HG02884 (cell line): ENCODE results near the gene ST6GALNAC2.

Experiments used
- ATAC-seq: cut with Tn5 transposase; IDR thresholded peaks from one replicate; pipeline ENCODE4 v1.9.1; 2021; ENCODE audit warnings: mild to moderate bottlenecking, moderate library complexity; ENCODE audit not compliant: unreplicated experiment

Gene ST6GALNAC2

DNA sequence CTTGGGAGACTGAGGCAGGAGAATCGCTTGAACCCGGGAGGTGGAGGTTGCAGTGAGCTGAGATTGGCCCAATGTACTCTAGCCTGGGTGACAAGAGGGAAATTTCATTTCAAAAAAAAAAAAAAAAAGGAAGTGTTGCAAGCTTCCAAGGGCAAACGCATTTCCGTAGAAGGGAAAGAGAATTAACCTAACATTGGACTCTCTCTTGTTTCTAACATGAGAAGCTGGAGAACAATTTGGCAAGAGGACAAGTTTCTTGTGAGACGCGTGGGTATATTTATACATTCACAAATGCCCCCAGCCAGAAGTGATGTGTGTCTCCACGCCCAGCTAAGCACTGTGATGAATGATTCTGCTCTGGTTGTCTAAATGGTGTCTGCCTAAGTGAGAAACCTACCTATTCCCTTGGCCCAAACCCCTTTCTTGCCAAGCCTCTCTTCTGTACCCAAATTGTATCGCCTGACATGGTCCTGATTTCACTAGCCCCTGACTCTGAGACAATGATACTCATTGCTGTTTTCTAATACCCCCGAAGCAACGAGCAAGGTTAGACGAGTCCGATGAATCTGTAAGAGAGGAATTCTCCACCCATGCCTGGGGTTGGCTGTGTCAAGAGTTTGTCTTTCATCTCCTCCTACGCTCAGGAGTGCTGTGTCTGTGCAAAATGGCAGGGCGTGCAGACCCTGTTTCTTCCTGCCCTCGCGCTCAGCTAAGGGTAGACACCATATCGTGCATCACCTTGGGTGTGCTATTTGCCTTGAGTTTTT, 14.2 kb upstream of the ST6GALNAC2 start:
- ATAC-seq: no peak

DNA sequence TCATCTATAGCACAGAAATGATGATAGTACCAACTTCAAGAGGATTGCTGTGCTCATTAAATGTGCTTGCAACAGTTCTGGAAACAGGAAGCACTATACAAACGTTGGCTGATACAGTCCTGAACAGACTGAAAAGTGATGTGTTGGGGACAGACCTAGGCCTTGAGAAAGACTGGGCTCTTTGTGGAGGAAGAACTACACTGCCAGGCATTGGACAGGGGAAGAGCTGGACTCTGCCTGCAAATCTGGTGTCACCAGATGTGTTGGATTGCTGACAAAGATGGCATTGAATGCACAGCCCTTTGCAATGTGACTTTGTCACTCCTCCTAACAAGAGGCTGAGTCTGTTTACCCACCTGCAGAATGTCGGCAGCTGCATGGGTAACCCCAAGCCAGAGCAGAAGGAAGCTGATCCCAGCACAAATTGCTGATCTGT, 12.4 kb upstream of the ST6GALNAC2 start:
- ATAC-seq: no peak

DNA sequence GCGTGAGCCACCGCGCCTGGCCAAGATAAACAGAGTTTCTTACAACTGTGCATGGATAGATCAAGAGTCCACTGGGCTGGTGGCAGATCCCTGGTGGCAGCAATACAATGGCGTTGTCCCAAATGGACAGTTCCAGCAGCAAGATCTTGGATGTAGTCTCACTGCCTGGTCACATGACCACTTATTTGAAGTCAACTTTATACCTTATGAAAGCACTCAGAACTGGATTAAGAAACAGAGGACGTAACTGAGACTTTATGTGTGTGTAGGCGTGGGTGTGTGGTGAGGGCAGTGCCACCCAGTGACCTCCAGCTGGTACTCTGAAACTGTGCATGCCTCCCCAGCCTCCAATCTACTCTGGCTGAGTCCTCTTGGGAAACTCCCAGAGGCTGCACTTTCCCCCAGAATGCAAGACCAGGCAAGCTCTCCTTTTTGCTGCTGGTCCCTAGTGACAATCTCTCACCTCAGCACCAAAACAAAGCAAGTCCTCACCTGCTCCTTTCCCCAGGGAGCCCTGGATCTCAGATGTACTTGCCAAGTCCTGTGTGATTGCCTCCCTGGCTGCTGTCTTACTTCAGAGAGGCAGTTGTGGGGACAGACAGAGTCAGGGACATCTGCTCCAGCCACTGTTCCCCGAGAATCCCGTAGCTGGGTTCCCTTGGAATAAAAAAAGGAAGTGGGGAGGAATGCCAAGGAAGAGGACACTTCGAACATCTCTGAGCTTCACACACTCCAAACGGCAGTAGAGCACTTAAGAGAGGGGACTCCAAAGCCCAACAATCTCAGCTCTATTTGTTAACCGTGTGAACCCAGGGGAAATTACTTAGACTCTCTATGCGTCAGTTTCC, 11.7 kb upstream of the ST6GALNAC2 start:
- ATAC-seq: no peak

DNA sequence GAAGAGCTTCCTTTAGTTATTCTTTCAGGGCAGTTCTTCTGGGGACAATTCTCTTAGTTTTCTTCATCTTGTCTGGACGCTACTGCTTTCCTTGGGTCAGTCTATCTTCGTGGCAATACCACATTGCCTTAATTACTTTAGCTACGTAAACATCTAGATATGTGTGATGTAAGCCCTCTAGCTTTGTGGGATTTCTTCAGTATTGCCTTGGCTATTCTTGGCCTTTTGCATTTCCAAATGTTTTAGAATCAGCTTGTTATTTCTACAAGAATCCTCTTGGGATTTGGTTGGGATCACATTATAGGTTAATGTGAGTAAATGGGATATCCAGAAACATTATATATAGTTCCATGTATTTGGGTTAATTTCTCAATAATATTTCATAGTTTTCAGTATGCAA, 9.0 kb upstream of the ST6GALNAC2 start:
- ATAC-seq: no peak

DNA sequence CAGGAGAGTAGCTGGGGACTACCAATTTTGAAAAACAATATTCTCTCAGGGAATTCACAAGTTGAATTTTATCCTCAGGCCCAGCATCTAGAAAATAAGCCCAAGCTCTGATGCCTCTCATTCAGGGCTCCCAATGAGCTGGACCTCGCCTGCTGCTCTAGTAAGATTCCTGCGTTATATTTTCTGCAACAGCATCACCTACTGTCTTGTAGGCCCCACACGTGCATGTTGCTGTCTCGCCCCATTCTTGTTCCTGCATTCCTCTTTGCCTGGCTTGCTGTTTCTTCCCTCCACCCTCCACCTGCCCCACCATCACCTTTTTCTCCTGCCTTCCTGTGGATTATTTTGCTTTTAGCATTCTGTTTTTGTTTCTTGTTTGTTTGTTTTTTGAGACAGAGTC, 8.3 kb upstream of the ST6GALNAC2 start:
- no peak for ATAC-seq

DNA sequence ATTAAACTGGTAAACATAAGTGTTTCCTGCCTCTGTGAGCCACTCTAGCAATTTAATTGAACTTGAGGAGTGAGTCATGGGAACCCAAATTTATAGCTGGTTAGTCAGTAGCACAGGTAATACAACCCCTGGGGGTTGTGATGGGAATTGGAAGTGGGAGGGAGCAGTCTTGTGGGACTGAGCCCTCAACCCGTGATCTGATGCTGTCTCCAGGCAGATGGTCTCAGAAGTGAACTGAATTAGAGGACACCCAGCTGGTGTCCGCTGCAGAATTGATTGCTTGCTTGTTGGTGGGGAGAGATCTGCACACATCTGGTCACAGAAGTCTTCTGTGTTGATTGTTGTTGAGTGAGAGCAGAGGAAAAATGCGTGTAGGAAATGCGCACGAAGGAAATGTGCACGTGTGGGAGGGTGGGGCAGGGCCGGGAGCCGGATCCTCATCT, 7.7 kb upstream of the ST6GALNAC2 start:
- no peak for ATAC-seq

DNA sequence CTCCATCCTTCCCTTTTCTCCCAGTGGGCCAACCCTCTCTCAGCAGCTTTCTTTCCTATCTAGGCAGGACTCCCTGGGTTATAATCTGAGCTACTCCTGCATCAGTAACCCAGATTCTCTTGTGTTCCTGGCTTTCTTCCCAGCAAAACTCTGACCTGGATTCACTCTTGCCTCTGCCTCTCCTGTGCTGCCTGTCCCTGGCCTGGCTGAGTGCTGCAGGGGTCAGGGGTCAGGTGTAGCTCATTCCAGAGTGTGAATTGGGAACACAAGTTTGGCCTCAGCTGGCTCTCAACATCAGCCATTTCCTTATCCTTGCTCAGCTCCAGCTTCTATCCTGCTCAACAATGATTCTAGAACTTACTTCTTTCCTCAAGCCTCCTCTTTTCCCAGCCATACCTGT, 2.5 kb upstream of the ST6GALNAC2 start:
- ATAC-seq: no peak

DNA sequence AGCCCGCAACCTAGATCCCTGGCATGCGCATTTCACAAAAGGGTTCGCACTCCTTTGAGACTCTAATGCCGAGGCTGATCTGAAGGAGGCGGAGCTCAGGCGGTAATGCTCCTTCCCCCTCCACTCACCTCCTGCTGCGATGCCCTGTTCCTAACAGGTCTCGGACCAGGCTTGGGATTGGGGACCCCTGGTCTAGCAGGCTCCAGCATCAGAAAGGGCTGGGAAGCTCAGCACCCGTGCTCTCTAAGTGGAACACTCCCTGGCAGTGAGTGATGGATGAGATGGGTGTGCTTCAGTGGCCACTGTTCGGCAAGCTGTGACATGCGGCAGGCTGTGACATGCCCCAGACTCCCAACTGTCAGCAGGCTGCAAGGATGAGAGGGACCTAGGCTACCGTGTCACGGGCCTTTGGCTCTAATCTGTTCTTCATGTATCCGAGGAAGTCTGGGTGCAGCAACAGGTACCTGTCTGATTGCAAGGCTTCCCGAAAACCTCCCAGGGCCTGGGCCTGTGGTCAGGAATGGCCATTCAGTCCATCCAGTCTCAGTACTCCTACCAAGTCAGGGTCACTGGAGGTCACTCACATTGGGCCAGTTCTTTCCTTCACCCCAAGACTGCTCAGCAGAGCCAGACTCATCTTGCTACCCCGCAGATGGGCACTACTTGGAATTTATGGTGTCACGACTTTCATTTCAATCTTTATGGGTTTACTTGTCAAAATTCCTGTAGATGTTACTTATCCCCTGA, 1.3 kb upstream of the ST6GALNAC2 start:
- no peak for ATAC-seq

DNA sequence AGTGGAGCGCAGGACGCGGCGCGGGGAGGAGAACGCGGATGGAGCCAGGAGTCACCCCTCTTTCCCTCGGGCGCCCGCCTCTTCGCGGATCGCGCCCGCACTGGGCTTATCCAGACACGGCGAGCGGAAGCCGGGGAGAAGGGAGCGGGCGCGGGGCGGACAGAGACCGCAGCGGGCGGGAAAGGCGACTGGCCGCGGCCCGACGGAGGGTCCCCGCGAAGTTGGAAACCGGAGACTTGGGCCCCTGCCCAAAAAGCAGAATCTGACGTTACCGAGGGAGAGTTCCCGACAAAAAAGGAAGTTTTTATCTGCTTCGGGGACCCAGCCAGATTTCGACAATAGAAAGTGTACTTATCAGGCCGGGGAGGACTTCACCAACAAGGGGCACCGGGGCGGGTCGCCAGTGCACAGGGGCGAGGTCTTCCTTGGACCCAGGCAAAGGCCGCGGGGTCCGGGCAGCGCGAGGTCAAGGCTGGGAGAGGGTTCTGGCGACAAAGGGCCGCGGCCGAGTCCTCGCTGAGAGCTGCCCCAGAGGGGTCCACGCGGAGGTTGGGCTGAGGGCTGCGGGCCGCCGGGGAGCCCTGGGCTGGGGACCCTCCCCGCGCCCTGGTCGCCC, 519 bp downstream of the ST6GALNAC2 start:
- ATAC-seq: no peak

DNA sequence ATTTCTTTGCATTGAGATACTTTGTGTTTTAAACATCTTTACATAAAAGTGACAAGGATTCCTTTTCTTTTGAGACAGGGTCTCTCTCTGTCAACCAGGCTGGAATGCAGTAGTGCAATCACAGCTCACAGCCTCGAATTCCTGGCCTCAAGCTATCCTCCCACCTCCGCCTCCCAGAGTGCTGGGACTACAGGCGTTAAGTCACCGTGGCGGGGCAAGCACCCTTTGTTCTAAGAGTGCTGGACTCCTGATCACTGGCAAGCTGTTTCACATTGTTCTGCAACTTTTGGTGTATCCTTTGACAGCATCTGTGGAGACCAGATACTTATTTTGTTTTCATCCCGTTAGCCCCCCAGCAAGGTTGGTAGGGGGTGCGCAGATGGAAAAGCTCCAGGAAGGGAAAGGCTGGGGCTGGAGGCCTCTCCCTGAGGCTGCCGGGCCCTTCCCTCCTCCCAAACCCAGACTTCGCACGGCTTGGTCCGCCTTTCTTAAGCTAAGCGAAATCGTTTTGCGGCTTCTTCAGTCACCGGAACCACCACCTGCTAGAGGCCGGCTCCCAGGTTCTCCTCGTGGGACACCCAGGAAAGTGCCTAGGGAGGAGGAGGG, 1.1 kb downstream of the ST6GALNAC2 start:
- ATAC-seq: no peak

DNA sequence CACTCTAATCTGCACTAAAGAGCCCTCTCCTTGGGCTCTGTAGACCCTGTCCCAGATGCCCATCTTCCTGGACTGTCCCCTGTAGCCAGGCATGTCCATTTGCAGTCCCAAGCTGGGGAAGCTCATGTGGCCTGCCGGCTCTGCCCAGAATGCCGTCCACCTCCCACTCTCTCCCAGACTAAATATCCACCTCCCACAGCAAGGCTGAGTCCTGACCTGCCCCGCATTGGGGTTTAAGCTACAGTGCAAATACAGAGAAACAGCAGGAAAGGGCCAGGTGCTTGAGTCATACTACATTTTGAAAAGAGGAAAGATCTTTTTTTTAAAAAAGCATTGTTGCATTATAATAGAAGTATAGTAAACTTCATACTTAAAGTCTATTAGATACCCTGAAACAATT, 3.0 kb downstream of the ST6GALNAC2 start:
- ATAC-seq: no peak

DNA sequence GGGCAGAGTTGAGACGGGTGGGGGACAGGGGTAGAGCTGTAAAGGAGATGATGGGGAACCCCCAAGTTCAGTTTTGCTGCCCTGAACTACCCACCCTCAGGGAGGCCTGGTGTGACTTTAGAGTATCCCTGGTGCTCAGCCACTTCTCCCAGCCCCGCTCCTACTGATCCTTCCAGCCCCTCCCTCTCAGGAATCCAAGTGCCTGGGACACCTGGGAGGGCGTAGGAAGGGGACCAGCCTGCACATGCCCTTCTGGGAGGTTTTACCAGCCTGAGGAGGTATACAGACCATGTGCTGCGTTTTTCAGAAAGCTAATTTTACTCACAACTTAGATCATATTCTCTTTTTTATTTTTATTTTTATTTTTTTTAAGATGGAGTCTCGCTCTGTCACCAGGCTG, 4.1 kb downstream of the ST6GALNAC2 start:
- no peak for ATAC-seq

DNA sequence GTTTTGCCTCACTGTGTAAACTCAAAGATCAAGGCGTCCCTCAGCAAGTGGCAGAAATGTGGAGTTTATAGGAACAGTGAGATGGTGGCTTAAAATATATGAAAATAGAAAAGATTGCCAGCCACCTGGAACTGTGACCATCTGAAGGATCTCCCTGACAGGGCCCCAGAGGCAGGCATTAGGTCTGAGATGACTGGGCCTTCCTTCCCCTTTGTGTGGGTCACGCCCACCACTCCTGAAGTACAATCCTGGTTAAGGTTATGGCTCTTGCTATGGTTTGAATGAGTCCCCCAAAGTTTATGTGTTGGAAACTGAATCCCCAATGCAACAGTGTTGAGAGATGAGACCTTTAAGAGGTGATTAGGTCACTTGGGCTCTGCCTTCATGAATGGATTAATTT, 6.4 kb downstream of the ST6GALNAC2 start:
- ATAC-seq: no peak

DNA sequence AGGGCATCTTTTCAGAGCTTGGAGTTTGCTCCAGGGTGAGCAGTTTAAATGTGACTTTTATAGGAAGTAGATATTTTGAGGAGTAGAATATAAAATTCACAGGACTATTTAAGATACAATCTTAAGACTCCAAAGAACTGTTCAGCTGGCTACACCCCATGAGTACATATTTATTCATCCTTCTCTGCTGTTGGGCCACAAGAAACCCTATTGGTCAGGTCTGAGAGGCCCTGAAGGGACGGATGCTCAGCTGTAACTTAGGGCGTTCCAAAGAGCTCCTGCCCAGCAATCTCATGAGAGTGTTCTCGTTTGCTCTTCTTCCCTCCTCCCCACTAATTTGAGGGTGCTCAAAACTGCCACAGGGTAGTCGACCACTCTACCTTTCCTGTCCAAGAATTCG, 7.3 kb downstream of the ST6GALNAC2 start:
- no peak for ATAC-seq

DNA sequence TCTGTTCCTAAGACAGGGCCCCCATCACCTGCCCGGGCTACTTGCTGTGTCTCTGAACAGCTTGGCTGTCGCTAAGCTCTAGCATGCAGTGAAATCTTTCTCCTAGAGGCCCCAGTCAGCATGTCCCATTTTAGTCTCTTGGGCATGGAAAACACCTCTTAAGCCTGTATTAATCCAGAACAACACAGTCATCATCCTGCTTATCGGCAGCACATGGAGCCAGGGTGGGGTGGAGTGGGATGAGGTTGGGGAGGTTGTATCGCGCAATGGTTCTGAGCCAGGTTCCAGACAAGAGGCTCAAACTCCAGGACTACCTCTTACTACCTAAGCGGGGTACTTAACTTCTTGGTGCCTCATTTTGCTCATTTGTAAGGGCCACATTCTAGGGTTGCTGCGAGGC, 7.8 kb downstream of the ST6GALNAC2 start:
- no peak for ATAC-seq

DNA sequence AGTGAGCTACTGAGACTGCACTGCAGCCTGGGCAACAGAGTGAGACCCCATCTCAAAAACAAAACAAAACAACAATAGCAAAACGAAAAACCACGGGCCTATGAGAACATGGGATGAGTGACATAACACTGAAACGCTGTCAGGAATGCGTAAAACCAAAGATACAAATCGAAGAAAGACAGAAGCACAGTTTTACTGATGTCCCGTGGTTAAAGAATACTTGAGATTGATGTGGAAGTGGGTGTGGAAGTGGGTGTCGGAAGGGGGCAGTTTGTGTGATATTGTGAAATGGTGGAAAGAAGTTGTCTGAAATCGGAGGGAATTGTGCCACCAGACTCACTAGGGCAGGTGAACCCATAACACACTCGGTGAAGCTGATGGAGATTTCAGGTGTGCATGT, 9.5 kb downstream of the ST6GALNAC2 start:
- no peak for ATAC-seq

DNA sequence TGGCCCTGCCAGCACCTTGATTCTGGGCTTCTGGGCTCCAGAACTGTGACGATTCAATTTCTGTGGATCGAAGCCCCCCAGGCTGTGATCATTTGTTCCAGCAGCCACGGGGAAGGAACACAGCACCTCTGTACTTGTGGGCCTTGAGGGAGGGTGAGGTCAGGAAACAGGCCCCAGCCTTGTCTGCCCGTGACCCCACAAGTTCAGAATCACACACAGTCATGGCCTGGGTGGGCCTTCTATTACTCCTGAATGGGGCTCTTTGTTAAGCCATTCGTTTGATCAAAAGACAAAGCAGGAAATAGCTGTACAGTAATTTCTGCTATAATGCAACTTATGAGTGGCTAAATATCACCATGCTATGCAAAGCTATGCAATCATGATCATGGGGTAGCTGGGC, 10.1 kb downstream of the ST6GALNAC2 start:
- ATAC-seq: no peak

DNA sequence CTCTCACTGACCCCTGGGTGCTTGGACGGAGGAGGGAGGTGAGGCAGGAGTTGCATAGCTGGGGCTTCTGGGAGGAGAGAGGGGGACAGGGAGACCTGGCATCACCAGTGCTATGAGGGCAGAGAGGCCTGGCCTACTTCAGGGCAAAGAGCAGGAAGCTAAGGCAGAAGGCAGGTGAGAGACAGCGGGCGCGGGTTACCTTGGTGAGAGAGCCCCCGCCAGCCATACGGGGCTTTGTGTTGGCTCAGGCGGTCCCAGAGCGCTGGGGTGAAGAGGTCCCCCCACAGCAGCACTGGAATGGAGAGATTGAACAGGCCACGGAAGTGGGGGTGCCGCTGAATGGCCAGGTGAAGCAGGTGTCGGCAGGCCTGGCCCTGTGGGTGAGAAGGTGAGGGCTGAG, 11.5 kb downstream of the ST6GALNAC2 start:
- no peak for ATAC-seq

DNA sequence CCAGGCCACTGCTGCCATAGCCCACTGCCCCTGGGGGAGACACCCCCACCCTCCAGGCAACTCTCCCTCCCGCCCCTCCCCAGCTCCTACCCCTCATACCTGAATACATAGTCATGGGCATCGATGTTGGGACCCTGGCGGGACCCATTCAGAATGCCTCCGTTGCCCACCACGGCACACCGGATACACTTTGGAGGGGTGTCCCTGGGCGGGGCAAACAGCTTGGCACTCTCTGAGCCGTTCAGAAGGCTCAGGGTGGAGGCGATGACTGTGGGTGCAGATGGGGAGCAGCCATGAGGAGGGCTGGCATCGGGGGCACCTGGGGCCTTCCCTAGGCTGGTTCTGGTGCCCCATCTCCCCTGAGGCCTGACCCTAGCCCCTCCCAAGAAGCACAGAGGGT, 12.6 kb downstream of the ST6GALNAC2 start:
- no peak for ATAC-seq

DNA sequence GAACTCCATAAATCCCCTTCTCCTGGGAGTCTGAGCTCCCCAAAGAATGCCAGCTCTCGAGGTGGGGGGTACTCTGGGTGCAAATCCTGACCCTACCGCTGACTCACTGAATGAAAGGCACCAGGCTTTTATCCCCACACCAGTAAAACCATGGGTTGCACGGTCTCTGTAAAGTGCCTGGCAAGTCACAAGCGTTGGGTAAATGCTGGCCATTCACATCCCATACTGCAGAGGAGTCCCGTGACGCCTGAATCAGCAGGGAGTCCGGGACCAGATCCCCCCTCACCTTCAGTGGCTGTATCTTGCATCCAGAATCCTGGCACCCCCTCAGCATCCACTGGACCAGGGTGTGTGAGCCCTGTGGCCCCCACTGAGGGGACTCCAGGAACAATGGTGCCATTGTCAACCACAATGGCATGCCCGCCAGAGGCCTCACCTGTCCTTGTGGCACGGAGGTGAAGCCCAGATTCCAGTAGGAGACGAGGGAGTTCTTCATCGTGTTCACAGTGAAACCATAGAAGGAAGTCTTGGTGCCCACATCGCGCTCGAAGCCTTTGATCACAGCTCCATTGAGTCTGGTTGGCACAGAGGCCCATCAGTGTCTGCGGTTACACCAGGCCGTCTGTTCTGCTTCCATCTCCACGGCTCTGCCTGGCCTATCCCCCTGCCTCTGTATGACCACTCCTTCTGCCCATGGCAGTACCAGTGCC, 13.3 kb downstream of the ST6GALNAC2 start:
- ATAC-seq: no peak
